GM13976 (cell line): Measurements from ENCODE around the gene STX4.

Source experiments
- DNase-seq: peaks from one replicate; pipeline ENCODE4 v3.0.0; 2012; ENCODE audit warnings: low spot score
- in situ Hi-C: fragments of 300-500 bp; cut with MboI; formaldehyde crosslinking; loops from one replicate; pipeline ENCODE4 v1.12.0; 2022; ENCODE audit warnings: low sequenced_read_pairs, mixed read lengths, inconsistent platforms; ENCODE audit not compliant: unreplicated experiment
- TF ChIP-seq, protein P1 (sequence below): IDR thresholded peaks from 2 replicates; pipeline ENCODE4 v1.5.1; 2012; ENCODE audit warnings: borderline replicate concordance, mild to moderate bottlenecking; ENCODE audit not compliant: insufficient read depth; ENCODE audit errors: extremely low read depth, missing control alignments, control extremely low read depth

The STX4 gene

GRCh38 chr16:31005350-31006085, 27.8 kb upstream of the STX4 start:
- no peak for DNase-seq
- TF ChIP-seq, protein P1, sequence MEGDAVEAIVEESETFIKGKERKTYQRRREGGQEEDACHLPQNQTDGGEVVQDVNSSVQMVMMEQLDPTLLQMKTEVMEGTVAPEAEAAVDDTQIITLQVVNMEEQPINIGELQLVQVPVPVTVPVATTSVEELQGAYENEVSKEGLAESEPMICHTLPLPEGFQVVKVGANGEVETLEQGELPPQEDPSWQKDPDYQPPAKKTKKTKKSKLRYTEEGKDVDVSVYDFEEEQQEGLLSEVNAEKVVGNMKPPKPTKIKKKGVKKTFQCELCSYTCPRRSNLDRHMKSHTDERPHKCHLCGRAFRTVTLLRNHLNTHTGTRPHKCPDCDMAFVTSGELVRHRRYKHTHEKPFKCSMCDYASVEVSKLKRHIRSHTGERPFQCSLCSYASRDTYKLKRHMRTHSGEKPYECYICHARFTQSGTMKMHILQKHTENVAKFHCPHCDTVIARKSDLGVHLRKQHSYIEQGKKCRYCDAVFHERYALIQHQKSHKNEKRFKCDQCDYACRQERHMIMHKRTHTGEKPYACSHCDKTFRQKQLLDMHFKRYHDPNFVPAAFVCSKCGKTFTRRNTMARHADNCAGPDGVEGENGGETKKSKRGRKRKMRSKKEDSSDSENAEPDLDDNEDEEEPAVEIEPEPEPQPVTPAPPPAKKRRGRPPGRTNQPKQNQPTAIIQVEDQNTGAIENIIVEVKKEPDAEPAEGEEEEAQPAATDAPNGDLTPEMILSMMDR, result no peak
- in situ Hi-C loops, result no loop called here

DNA sequence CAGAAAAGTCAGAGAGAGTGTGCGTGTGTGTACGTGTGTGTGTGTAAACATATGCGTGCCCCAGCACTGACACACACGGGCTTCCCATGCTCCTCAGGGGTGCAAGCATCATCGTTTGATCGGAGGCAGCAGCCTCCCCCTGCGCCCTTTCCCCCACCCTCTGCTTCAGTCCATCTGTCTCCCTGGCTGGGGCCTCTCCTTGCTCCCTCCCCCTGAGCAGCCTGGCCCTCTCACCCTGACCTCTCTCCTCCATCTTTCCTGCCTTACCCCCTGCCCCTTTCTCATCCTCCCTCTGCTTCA, 27.3 kb upstream of the STX4 start:
- DNase-seq, result no peak

DNA sequence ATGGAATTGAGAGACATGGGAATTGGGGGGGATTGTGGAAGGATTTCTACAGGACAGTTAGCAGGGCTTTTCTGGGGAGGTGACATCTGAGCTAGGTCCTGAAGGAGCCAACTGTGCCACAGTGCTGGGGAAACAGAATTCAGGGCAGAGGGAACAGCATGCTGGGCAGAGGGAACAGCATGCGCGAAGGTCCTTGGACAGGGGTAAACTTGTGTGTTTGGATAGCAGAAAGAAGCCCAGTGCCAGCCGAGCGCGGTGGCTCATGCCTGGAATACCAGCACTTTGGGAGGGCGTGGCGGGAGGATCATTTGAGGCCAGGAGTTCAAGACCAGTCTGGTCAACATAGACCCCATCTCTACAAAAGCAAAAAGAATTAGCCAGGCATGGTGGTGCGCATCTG, 26.8 kb upstream of the STX4 start:
- TF ChIP-seq, protein P1, result no peak
- in situ Hi-C loops, result no loop called here
- no peak for DNase-seq

More for the DNA sequence above, 27.3 kb upstream of the STX4 start:
- TF ChIP-seq, protein P1, result no peak
- in situ Hi-C loops, result no loop called here

- in situ Hi-C loops, result no loop called here
- TF ChIP-seq, protein P1, result no peak
- no peak for DNase-seq
These were observed 25.7 kb upstream of the STX4 start for GRCh38 chr16:31007684-31008083.

DNA sequence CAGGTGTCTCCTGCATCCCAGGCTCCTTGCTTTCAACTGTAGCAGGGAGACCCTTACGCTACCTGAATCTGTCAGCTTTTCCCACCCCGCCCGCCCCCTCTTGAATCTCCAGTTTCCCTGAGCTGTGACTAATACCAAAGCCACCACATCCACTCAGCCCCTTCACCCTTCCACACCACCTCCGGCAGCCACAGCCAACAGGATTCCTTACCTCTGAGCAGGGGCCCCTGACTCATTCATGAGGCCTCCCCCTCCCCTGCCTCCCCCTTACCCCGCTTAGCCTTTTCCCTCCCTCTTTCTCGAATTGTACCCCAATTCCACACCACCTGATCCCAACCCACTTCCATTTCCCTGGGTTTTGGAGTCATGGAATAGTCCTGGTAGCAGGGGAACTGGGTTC, 25.2 kb upstream of the STX4 start:
- TF ChIP-seq, protein P1, result no peak
- DNase-seq, result no peak
- in situ Hi-C loops, result no loop called here

- DNase-seq, result no peak
- TF ChIP-seq, protein P1, result no peak
- in situ Hi-C loops, result no loop called here
These were observed 24.8 kb upstream of the STX4 start for GRCh38 chr16:31008551-31008950.
